Measurements from ENCODE around the gene NFE2L3. TPM values are rescaled to one million over a fixed set of nuclear protein-coding genes. Genes with fewer than 3 reads are reported as not detected.

Gene NFE2L3
- total and polyA plus RNA-seq, 2 donors (not counting 3 experiments of a cell fraction or from before 2014, with no cell fraction given): 29.6 to 40.2 TPM

- Histone ChIP-seq H3K27ac (ENCODE audit: insufficient read depth, low read depth, low read length) (peak overlapping the region; percentile 92), H3K4me3 (replicated peaks in 1 of 3; ENCODE audit: insufficient read depth in 1 of 3, low read depth in 1 of 3, low read length in 3 of 3) (peak overlapping the region in 1 of 3 experiments; percentile 46), H3K36me3 (ENCODE audit: control insufficient read depth in 2 of 2, extremely low read depth in 1 of 2, insufficient read depth in 2 of 2, low read length in 2 of 2) (no peaks in the 10 kb centered on the region), H3K27me3 (ENCODE audit: control insufficient read depth in 2 of 2, insufficient read depth in 2 of 2, low read length in 2 of 2) (no peaks in the 10 kb centered on the region), H3K9me3 (replicated peaks; ENCODE audit: control insufficient read depth, insufficient read depth, low read length) (no peaks in the 10 kb centered on the region), H4K20me1 (replicated peaks; ENCODE audit: control insufficient read depth, extremely low read depth, insufficient read depth, low read length) (no peaks in the 10 kb centered on the region), H2AFZ (ENCODE audit: low read depth, low read length) (no peak overlapping the region), H3K9me1 (replicated peaks; ENCODE audit: control insufficient read depth, extremely low read depth, insufficient read depth, low read length) (no peaks in the 10 kb centered on the region), H3K9ac (replicated peaks; ENCODE audit: extremely low read depth, insufficient read depth, low read length) (peak overlapping the region; percentile 82), H3K79me2 (ENCODE audit: control insufficient read depth, insufficient read depth, low read length) (peaks cover 79% of the 10 kb centered on the region), H3K4me2 (ENCODE audit: insufficient read depth, low read length) (peak overlapping the region; percentile 69), H3K4me1 (ENCODE audit: control insufficient read depth, extremely low read depth, insufficient read depth, low read length) (peaks cover 66% of the 10 kb centered on the region)
- dilution Hi-C loops (cut with MboI; ENCODE audit: extremely low pct_ligation_motif_present, low sequenced_read_pairs): no loop called here
- POLR2A ChIA-PET: interaction anchor here (1.1 to 2.1 kb wide), 5 partner anchors 10 to 43 kb away, joined by 3 to 9 read pairs (median 4); no protein-coding TSS in a partner anchor
- CTCF ChIA-PET: interaction anchor here (1.0 to 4.1 kb wide), 10 partner anchors 10 to 1023 kb away, joined by 3 to 12 read pairs (median 4); no protein-coding TSS in a partner anchor
- BruUV-seq (replicated peaks): TSS peak; percentile 41
- peak; percentile 80 for TF ChIP-seq POLR2AphosphoS5 (IDR thresholded peaks at IDR 0.05; ENCODE audit: insufficient read depth, low read depth, low read length)
- peak; percentile 89 for TF ChIP-seq GATA2 (IDR thresholded peaks at IDR 0.05; ENCODE audit: insufficient read depth, insufficient read length, low read depth, low read length)
- TF ChIP-seq, protein P1, sequence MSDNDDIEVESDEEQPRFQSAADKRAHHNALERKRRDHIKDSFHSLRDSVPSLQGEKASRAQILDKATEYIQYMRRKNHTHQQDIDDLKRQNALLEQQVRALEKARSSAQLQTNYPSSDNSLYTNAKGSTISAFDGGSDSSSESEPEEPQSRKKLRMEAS (IDR thresholded peaks at IDR 0.05; ENCODE audit: insufficient read depth, insufficient read length): no peak
- peak; percentile 80 for TF ChIP-seq FOS (IDR thresholded peaks at IDR 0.05; ENCODE audit: borderline replicate concordance, insufficient read depth, low read length)
- no peak for TF ChIP-seq EZH2 (IDR thresholded peaks at IDR 0.05; ENCODE audit: borderline replicate concordance, low read depth, low read length, severe bottlenecking)
- TF ChIP-seq MYC (IDR thresholded peaks at IDR 0.05; ENCODE audit: low read depth, low read length): peak; percentile 20
- no peak for TF ChIP-seq POLR2A (IDR thresholded peaks at IDR 0.05; ENCODE audit: low read depth, low read length)
- TF ChIP-seq JUN (IDR thresholded peaks at IDR 0.05; ENCODE audit: borderline replicate concordance, insufficient read depth, insufficient read length, low read depth): peak; percentile 86
- no peak for TF ChIP-seq CTCF (IDR thresholded peaks at IDR 0.05; ENCODE audit: extremely low read depth in 1 of 2, insufficient read depth in 1 of 2, low read depth in 1 of 2, low read length in 2 of 2)
- intact Hi-C loops (cut with micrococcal nuclease): loop anchor here (2.0 to 10.0 kb wide), 4 partner anchors 30 to 1001 kb away; partner anchors contain the start of gene HOXA7
- peak; percentile 96 for FAIRE-seq
- DNase-seq (ENCODE audit: low read depth, low spot score): peak; percentile 95
Observed at GRCh38 chr7:26156451-26157420, 4.7 kb downstream of the NFE2L3 start.

Measured in endothelial cell of umbilical vein (primary cell).